Measurements from ENCODE around the gene SLPI. TPM values are rescaled to one million over a fixed set of nuclear protein-coding genes. Genes with fewer than 3 reads are reported as not detected.

SLPI gene
- total RNA-seq, 4 donors from 2014 or later: 1.0 to 57.4 (median 20.9) TPM

DNA sequence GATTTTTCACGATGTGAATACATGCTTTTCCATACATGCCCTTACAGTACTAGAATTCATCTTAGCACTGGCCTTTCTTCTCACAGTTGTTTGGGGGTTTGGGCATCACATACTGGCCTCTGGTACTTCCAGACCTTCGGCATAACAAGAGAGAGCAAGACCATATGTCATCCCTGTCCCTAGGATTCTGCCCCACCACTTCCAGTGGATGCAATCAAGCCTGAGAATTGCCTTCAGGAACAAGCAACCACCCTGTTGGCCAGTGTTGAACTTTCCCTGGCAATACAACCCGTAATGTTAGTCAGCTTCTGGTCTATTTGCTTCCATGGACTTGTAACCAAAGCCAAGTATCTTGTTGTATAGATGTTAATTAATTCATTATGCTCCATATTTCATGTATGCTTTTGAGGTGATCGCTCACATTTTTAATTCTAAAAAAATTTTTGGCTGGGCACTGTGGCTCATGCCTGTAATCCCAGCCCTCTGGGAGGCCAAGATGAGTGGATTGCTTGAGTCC is 15.4 kb upstream of the SLPI start:
- no peak for TF ChIP-seq POLR2A (IDR thresholded peaks at IDR 0.05)
- TF ChIP-seq CTCF (IDR thresholded peaks at IDR 0.05): no peak
- no peak for DNase-seq
- Histone ChIP-seq H3K9me3 (no peaks in the 10 kb centered on the region), H3K27me3 (peaks cover 0 to 5% of the 10 kb centered on the region in 2 donors), H3K36me3 (no peaks in the 10 kb centered on the region), H3K27ac (no peak overlapping the region), H3K4me1 (no peaks in the 10 kb centered on the region), H3K4me3 (no peak overlapping the region)
- intact Hi-C loops (cut with DNase I; ENCODE audit: low total_unique reads): no loop called here

DNA sequence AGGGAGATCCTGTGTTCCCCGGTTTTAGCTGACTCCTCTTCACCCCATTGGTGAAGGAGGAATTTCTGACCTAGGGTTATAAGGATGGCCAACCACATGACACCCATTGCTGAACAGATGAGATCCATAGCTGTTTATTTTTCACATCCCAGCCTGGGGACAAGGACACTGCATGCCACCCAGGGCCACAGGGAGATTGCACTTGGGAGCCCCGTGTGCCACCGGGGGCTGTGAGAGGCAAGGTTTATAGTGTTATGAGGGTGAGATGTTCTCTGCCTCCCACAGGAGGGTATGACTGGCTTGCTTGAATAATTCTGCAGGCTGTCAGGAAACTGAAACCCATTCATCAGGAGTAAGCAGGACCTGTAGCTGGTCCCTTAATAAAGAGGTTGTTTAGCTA is 14.7 kb upstream of the SLPI start:
- no peak for DNase-seq
- Histone ChIP-seq H3K36me3 (no peaks in the 10 kb centered on the region), H3K4me3 (no peak overlapping the region), H3K27ac (no peak overlapping the region), H3K4me1 (no peaks in the 10 kb centered on the region), H3K27me3 (peaks cover 0 to 5% of the 10 kb centered on the region in 2 donors), H3K9me3 (no peaks in the 10 kb centered on the region)
- intact Hi-C loops (cut with DNase I; ENCODE audit: low total_unique reads): no loop called here
- TF ChIP-seq POLR2A (IDR thresholded peaks at IDR 0.05) (no peak), CTCF (IDR thresholded peaks at IDR 0.05) (no peak)

DNA sequence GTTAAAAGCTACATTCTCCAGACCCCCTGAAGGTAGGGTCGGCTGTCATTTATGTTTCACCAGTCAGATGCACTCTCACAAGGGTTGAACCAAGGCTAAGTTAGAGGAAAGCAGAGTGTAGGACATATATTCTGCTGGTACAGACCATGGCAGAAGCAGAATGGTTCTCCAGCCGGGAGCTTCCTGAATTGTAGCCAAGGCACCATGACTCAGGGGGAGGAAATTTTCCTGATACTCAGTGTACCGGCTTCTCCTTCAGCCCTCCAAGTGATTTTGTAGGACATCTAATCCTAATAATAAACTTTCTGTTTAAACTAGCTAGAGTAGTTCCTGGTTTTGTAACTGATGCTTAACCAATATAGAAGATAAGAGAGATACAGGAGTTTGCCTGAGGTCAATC is 14.2 kb upstream of the SLPI start:
- H3K27me3 ChIP-seq: peaks cover 0 to 5% of the 10 kb centered on the region in 2 donors
- DNase-seq: no peak
- no peaks in the 10 kb centered on the region for H3K4me1 ChIP-seq
- intact Hi-C loops (cut with DNase I; ENCODE audit: low total_unique reads): no loop called here
- H3K9me3 ChIP-seq: no peaks in the 10 kb centered on the region
- H3K27ac ChIP-seq: no peak overlapping the region
- no peaks in the 10 kb centered on the region for H3K36me3 ChIP-seq
- TF ChIP-seq POLR2A (IDR thresholded peaks at IDR 0.05) (no peak), CTCF (IDR thresholded peaks at IDR 0.05) (no peak)
- no peak overlapping the region for H3K4me3 ChIP-seq

DNA sequence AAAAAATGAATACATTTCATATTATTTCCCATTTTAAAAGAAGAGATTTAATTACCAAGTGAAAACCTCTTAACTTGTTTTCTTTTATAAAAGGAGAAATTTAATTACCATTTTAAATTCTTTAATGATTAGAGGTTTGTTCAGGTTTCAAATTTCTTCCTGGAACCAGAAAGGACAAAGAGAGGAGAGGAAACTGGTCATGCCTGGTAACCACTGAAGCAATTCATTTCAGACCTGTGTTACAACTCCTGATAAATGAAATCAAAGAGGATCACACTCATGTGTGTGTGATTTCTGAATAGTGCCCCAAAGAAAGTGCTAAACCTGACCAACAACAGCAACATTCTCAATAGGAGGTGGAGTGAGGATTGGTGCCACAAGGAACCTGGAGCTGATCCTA is 12.6 kb upstream of the SLPI start:
- H3K27ac ChIP-seq: no peak overlapping the region
- peaks cover 0 to 5% of the 10 kb centered on the region in 2 donors for H3K27me3 ChIP-seq
- H3K4me1 ChIP-seq: no peaks in the 10 kb centered on the region
- intact Hi-C loops (cut with DNase I; ENCODE audit: low total_unique reads): no loop called here
- no peaks in the 10 kb centered on the region for H3K9me3 ChIP-seq
- no peak overlapping the region for H3K4me3 ChIP-seq
- no peak for DNase-seq
- no peaks in the 10 kb centered on the region for H3K36me3 ChIP-seq
- TF ChIP-seq CTCF (IDR thresholded peaks at IDR 0.05) (no peak), POLR2A (IDR thresholded peaks at IDR 0.05) (no peak)

- Histone ChIP-seq H3K4me1 (no peaks in the 10 kb centered on the region), H3K9me3 (no peaks in the 10 kb centered on the region), H3K4me3 (no peak overlapping the region), H3K27me3 (peaks cover 0 to 5% of the 10 kb centered on the region in 2 donors), H3K36me3 (no peaks in the 10 kb centered on the region), H3K27ac (no peak overlapping the region)
- intact Hi-C loops (cut with DNase I; ENCODE audit: low total_unique reads): no loop called here
- DNase-seq: no peak
- no peak for TF ChIP-seq POLR2A (IDR thresholded peaks at IDR 0.05)
- TF ChIP-seq CTCF (IDR thresholded peaks at IDR 0.05): no peak
Measured at GRCh38 chr20:45263556-45264266, 9.3 kb upstream of the SLPI start.
